Esophagus (tissue), 2 donors: ENCODE data around the gene NKRF. TPM values are rescaled to one million over a fixed set of nuclear protein-coding genes. Genes with fewer than 3 reads are reported as not detected.

Experiments used
- H3K27ac ChIP-seq, 2 donors: one replicate each; pipeline ENCODE4 v1.5.1; 2013; ENCODE audit warnings: low read depth in 2 of 2, mild to moderate bottlenecking in 2 of 2, inconsistent platforms in 1 of 2, low read length in 1 of 2, moderate library complexity in 1 of 2
- H3K27me3 ChIP-seq, 2 donors: one replicate each; pipeline ENCODE4 v1.6.1; 2013; ENCODE audit warnings: low read length in 2 of 2, control low read depth in 1 of 2, mild to moderate bottlenecking in 1 of 2; ENCODE audit not compliant: insufficient read depth in 2 of 2, control insufficient read depth in 1 of 2
- H3K36me3 ChIP-seq, 2 donors: one replicate each; pipeline ENCODE4 v1.6.1; 2013; ENCODE audit warnings: low read length in 1 of 2; ENCODE audit not compliant: control insufficient read depth in 2 of 2, insufficient read depth in 2 of 2
- H3K4me1 ChIP-seq, 2 donors: one replicate each; pipeline ENCODE4 v1.6.1; 2013; ENCODE audit warnings: low read length in 1 of 2; ENCODE audit not compliant: control insufficient read depth in 2 of 2, insufficient read depth in 2 of 2
- H3K4me3 ChIP-seq, 2 donors: one replicate each; pipeline ENCODE4 v1.5.1; 2013; ENCODE audit warnings: low read length in 2 of 2, mild to moderate bottlenecking in 2 of 2, low read depth in 1 of 2, moderate library complexity in 1 of 2
- H3K9me3 ChIP-seq, 2 donors: one replicate each; pipeline ENCODE4 v1.6.1; 2013; ENCODE audit warnings: mild to moderate bottlenecking in 2 of 2, low read depth in 1 of 2, low read length in 1 of 2, moderate library complexity in 1 of 2; ENCODE audit not compliant: control insufficient read depth in 2 of 2, insufficient read depth in 1 of 2
- WGBS, 2 donors: extraction: QIAGEN DNeasy Blood & Tissue Kit; methylation state at CpG; one replicate each; pipeline ENCODE4 v1.1.7; 2013; 5-methylcytosine and 5-hydroxymethylcytosine counted together
- polyA plus RNA-seq, 2 donors: library from polyadenylated mRNA; stranded (reverse); fragments of 200-250 nt; gene quantifications; one replicate each; pipeline ENCODE4 v1.2.3, GENCODE V29; 2013
- donor health status: healthy with polysubstance abuse.
- donor health status: Bipolar disorder and iron deficiency.

Gene NKRF
- polyA plus RNA-seq, 2 donors: 4.6 to 5.3 TPM

- no peaks in the 10 kb centered on the region for H3K4me1 ChIP-seq
- no peaks in the 10 kb centered on the region for H3K27me3 ChIP-seq
- H3K27ac ChIP-seq: no peak overlapping the region
- H3K4me3 ChIP-seq: no peak overlapping the region
- H3K9me3 ChIP-seq: no peaks in the 10 kb centered on the region
- no peaks in the 10 kb centered on the region for H3K36me3 ChIP-seq
These were observed 26.8 kb downstream of the NKRF start for GRCh38 chrX:119579414-119579813.

- H3K36me3 ChIP-seq: no peaks in the 10 kb centered on the region
- H3K27ac ChIP-seq: peak within 1 kb of the TSS; percentile 91 to 95
- H3K9me3 ChIP-seq: no peaks in the 10 kb centered on the region
- peak within 1 kb of the TSS; percentile 65 to 84 for H3K4me3 ChIP-seq
- H3K27me3 ChIP-seq: no peaks in the 10 kb centered on the region
- no peaks in the 10 kb centered on the region for H3K4me1 ChIP-seq
- WGBS, 2 donors: 1 to 24% methylated on average over 75 to 86 of the region's 86 CpGs
These were observed 31.6 kb downstream of the NKRF start, which contains the start of gene UBE2A for GRCh38 chrX:119574394-119575266. Gene UBE2A (plus strand): TSS chrX:119574563. CDS start chrX:119574712, 149 bp downstream.

GRCh38 chrX:119573840-119574393 lies 32.3 kb downstream of the NKRF start:
- no peaks in the 10 kb centered on the region for H3K27me3 ChIP-seq
- peak overlapping the region; percentile 65 to 84 for H3K4me3 ChIP-seq
- H3K36me3 ChIP-seq: no peaks in the 10 kb centered on the region
- H3K9me3 ChIP-seq: no peaks in the 10 kb centered on the region
- peak overlapping the region; percentile 91 to 95 for H3K27ac ChIP-seq
- 0 to 24% methylated on average over 30 of the region's 30 CpGs for WGBS, 2 donors
- H3K4me1 ChIP-seq: no peaks in the 10 kb centered on the region

- Histone ChIP-seq H3K36me3 (no peaks in the 10 kb centered on the region), H3K9me3 (no peaks in the 10 kb centered on the region), H3K27ac (peak overlapping the region in 1 of 2 donors; percentile 95), H3K4me3 (peak overlapping the region in 1 of 2 donors; percentile 84), H3K27me3 (no peaks in the 10 kb centered on the region), H3K4me1 (no peaks in the 10 kb centered on the region)
- 36 to 53% methylated on average over 3 of the region's 3 CpGs for WGBS, 2 donors
These were observed 33.0 kb downstream of the NKRF start for GRCh38 chrX:119573222-119573621.

GRCh38 chrX:119570351-119570835 lies 35.8 kb downstream of the NKRF start:
- Histone ChIP-seq H3K27ac (no peak overlapping the region), H3K27me3 (no peaks in the 10 kb centered on the region), H3K36me3 (no peaks in the 10 kb centered on the region), H3K4me3 (no peak overlapping the region), H3K4me1 (no peaks in the 10 kb centered on the region), H3K9me3 (no peaks in the 10 kb centered on the region)
- 82 to 87% methylated on average over 6 of the region's 6 CpGs for WGBS, 2 donors

- Histone ChIP-seq H3K4me1 (no peaks in the 10 kb centered on the region), H3K27ac (peak within 1 kb of the TSS; percentile 15 to 71), H3K27me3 (no peaks in the 10 kb centered on the region), H3K4me3 (peak within 1 kb of the TSS; percentile 59 to 69), H3K36me3 (no peaks in the 10 kb centered on the region), H3K9me3 (no peaks in the 10 kb centered on the region)
- WGBS, 2 donors: 1 to 29% methylated on average over 27 of the region's 27 CpGs
These were observed 41.0 kb downstream of the NKRF start, which contains the start of gene STEEP1 for GRCh38 chrX:119565107-119565663. Gene STEEP1 (minus strand): TSS chrX:119565409. CDS start chrX:119565355, 54 bp downstream.

GRCh38 chrX:119552508-119552907 lies 53.7 kb downstream of the NKRF start:
- H3K36me3 ChIP-seq: peaks cover 0 to 6% of the 10 kb centered on the region in 2 donors
- H3K4me1 ChIP-seq: no peaks in the 10 kb centered on the region
- no peaks in the 10 kb centered on the region for H3K9me3 ChIP-seq
- 69 to 84% methylated on average over 3 of the region's 3 CpGs for WGBS, 2 donors
- H3K27ac ChIP-seq: no peak overlapping the region
- no peaks in the 10 kb centered on the region for H3K27me3 ChIP-seq
- H3K4me3 ChIP-seq: no peak overlapping the region

GRCh38 chrX:119549327-119550016 lies 56.8 kb downstream of the NKRF start:
- 66 to 70% methylated on average over 7 of the region's 7 CpGs for WGBS, 2 donors
- Histone ChIP-seq H3K9me3 (no peaks in the 10 kb centered on the region), H3K27me3 (peaks cover 0 to 2% of the 10 kb centered on the region in 2 donors), H3K27ac (no peak overlapping the region), H3K4me1 (no peaks in the 10 kb centered on the region), H3K4me3 (no peak overlapping the region), H3K36me3 (no peaks in the 10 kb centered on the region)

- Histone ChIP-seq H3K9me3 (no peaks in the 10 kb centered on the region), H3K27me3 (no peaks in the 10 kb centered on the region), H3K36me3 (peaks cover 0 to 2% of the 10 kb centered on the region in 2 donors), H3K27ac (no peak overlapping the region), H3K4me1 (no peaks in the 10 kb centered on the region), H3K4me3 (no peak overlapping the region)
- 72% methylated on average over 4 of the region's 4 CpGs for WGBS, 2 donors
These were observed 65.0 kb downstream of the NKRF start for GRCh38 chrX:119541188-119541587.
